GM23248 (cell line): ENCODE measurements around the gene MID1. TPM values are rescaled to one million over a fixed set of nuclear protein-coding genes. Genes with fewer than 3 reads are reported as not detected.

ENCODE experiments used
- DNase-seq: peaks from one replicate; pipeline ENCODE4 v3.0.0-alpha.2; 2015
- H2AFZ ChIP-seq: fragments of 200-600 bp; sonication (generic); 2 replicates; pipeline ENCODE4 v1.6.1; 2016; ENCODE audit warnings: antibody characterized with exemption
- H3F3A ChIP-seq: fragments of 200-600 bp; sonication (generic); 2 replicates; pipeline ENCODE4 v1.6.1; 2016; ENCODE audit warnings: mild to moderate bottlenecking, antibody characterized with exemption, mixed run types; ENCODE audit not compliant: insufficient read depth
- H3K27ac ChIP-seq: fragments of 200-600 bp; sonication (generic); 2 replicates; pipeline ENCODE4 v1.5.1; 2016; ENCODE audit warnings: mild to moderate bottlenecking
- H3K27me3 ChIP-seq: fragments of 200-600 bp; sonication (generic); replicated peaks from 2 replicates; pipeline ENCODE4 v1.6.1; 2016; ENCODE audit warnings: mild to moderate bottlenecking; ENCODE audit not compliant: insufficient read depth
- H3K36me3 ChIP-seq: fragments of 200-600 bp; sonication (generic); 2 replicates; pipeline ENCODE4 v1.6.1; 2016; ENCODE audit warnings: low read depth, mild to moderate bottlenecking
- H3K4me1 ChIP-seq: fragments of 200-600 bp; sonication (generic); 2 replicates; pipeline ENCODE4 v1.6.1; 2016; ENCODE audit warnings: mild to moderate bottlenecking; ENCODE audit not compliant: insufficient read depth
- H3K4me2 ChIP-seq: fragments of 200-600 bp; sonication (generic); one replicate; pipeline ENCODE4 v1.6.1; 2016; ENCODE audit warnings: mild to moderate bottlenecking; ENCODE audit not compliant: unreplicated experiment
- H3K4me3 ChIP-seq: fragments of 200-600 bp; sonication (generic); 2 replicates; pipeline ENCODE4 v1.5.1; 2016; ENCODE audit warnings: mild to moderate bottlenecking
- H3K79me2 ChIP-seq: fragments of 200-600 bp; sonication (generic); 2 replicates; pipeline ENCODE4 v1.6.1; 2016; ENCODE audit warnings: mild to moderate bottlenecking; ENCODE audit not compliant: insufficient read depth
- H3K9ac ChIP-seq: fragments of 200-600 bp; sonication (generic); 2 replicates; pipeline ENCODE4 v1.6.1; 2016; ENCODE audit warnings: mild to moderate bottlenecking
- H3K9me2 ChIP-seq: fragments of 200-600 bp; sonication (generic); 2 replicates; pipeline ENCODE4 v1.6.1; 2016; ENCODE audit warnings: mixed run types, mild to moderate bottlenecking, moderate library complexity; ENCODE audit not compliant: insufficient read depth
- H3K9me3 ChIP-seq: fragments of 200-600 bp; sonication (generic); one replicate; pipeline ENCODE4 v1.6.1; 2017; ENCODE audit warnings: low read depth
- H4K20me1 ChIP-seq: fragments of 200-600 bp; sonication (generic); 2 replicates; pipeline ENCODE4 v1.6.0; 2016; ENCODE audit not compliant: insufficient read depth
- EZH2 ChIP-seq: fragments of 200-600 bp; sonication (generic); IDR thresholded peaks from 2 replicates; pipeline ENCODE4 v1.6.1; 2018; ENCODE audit warnings: antibody characterized with exemption, mild to moderate bottlenecking; ENCODE audit not compliant: insufficient read depth, poor library complexity, severe bottlenecking
- EZH2phosphoT487 ChIP-seq: fragments of 200-600 bp; sonication (generic); IDR thresholded peaks from 2 replicates; pipeline ENCODE4 v1.6.1; 2018; ENCODE audit warnings: antibody characterized with exemption, moderate library complexity, mild to moderate bottlenecking, low read depth; ENCODE audit not compliant: insufficient read depth
- WGBS, 2 experiments: methylation state at CpG; one replicate each; pipeline ENCODE4 v1.1.6; 2015 to 2017; ENCODE audit warnings: low lambda C conversion rate in 2 of 2, low coverage in 1 of 2; ENCODE audit errors: missing lambda C conversion rate in 2 of 2; 5-methylcytosine and 5-hydroxymethylcytosine counted together
- in situ Hi-C: fragments of 300-500 bp; cut with MboI; formaldehyde crosslinking; loops from 2 replicates; pipeline ENCODE4 v1.15.0; 2020
- polyA plus RNA-seq: library from polyadenylated mRNA; unstranded; fragments of >200 nt; fragmentation: Nextera tagmentation; extraction: Ambion mirVana; gene quantifications from 2 replicates; pipeline ENCODE4 v1.2.1, GENCODE V29; 2016
- total RNA-seq: library from RNA; depleted of rRNA; stranded (reverse); fragments of >200 nt; shearing (Covaris generic); gene quantifications from 2 replicates; pipeline ENCODE4 v1.2.3, GENCODE V29; 2014

MID1 gene
- total and polyA plus RNA-seq, 2 experiments from 2014 or later = 5.6 to 5.9 TPM

GRCh38 chrX:10404436-10404835, 215.9 kb downstream of the MID1 start:
- Histone ChIP-seq H3K9ac (no peak overlapping the region), H3K79me2 (no peaks in the 10 kb centered on the region), H3K4me3 (no peak overlapping the region), H3F3A (no peaks in the 10 kb centered on the region), H3K27me3 (no peaks in the 10 kb centered on the region), H3K9me2 (no peaks in the 10 kb centered on the region), H3K9me3 (no peaks in the 10 kb centered on the region), H3K4me1 (no peaks in the 10 kb centered on the region), H4K20me1 (no peaks in the 10 kb centered on the region), H3K27ac (no peak overlapping the region), H3K4me2 (no peak overlapping the region), H3K36me3 (no peaks in the 10 kb centered on the region), H2AFZ (no peak overlapping the region)
- TF ChIP-seq EZH2 (no peak), EZH2phosphoT487 (no peak)
- in situ Hi-C loops = no loop called here
- DNase-seq = peak; percentile 50

DNA sequence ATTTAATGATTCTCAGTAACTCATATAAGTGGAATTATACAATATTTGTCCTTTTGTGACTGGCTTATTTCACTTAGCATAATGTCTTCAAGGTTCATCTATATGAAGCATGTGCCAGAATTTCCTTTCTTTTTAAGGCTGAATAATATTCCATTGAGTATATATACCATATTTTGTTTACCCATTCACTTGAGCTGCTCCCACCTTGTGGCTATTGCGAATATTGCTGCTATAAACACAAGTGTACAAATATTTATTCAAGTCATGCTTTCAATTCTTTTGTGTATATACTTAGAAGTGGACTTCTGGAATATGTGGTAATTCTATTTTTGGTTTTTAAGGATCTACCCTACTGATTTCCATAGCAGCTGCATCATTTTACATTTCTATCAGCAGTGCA, 219.1 kb downstream of the MID1 start:
- Histone ChIP-seq H3K36me3 (no peaks in the 10 kb centered on the region), H3K9me2 (no peaks in the 10 kb centered on the region), H3K79me2 (no peaks in the 10 kb centered on the region), H3K9ac (no peak overlapping the region), H3K9me3 (no peaks in the 10 kb centered on the region), H3K27ac (no peak overlapping the region), H2AFZ (no peak overlapping the region), H3F3A (no peaks in the 10 kb centered on the region), H3K4me2 (no peak overlapping the region), H3K27me3 (no peaks in the 10 kb centered on the region), H4K20me1 (no peaks in the 10 kb centered on the region), H3K4me3 (no peak overlapping the region), H3K4me1 (no peaks in the 10 kb centered on the region)
- 75 to 80% methylated on average over 1 of the region's 1 CpG for WGBS, 2 experiments
- DNase-seq = no peak
- in situ Hi-C loops = no loop called here
- TF ChIP-seq EZH2 (no peak), EZH2phosphoT487 (no peak)

DNA sequence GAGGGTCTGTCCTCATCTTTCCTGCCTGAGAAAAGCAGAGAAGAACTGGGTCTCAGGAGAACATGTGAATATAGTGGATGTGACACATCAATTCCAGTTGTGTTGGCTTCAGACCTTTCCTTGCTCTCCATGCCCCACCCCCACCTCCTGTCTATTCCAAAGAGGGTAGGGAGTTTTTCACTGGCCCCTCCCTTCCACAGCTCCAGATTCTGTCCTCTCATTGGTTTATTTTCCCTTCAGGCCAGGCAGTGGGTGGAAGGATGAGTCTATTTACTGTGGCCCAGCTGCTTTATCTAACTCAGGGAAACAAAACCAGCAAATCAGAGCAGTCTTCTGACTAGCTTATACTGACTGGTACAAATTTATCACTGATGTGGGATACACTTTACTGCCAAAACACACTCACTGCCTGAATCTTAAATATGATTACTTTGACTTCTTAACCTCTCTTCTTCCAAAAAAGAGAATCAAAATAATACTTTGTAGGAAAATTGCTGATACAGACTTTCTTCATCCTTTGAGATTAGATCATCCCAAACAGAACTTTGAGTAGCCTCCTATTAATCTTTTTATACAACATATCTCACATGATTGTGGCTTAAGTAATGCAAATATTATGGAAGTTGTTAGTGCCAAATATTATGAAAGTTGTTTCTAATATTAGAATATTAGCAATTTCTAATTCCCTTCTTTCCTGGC, 221.2 kb downstream of the MID1 start:
- no peak overlapping the region for H3K9ac ChIP-seq
- no peaks in the 10 kb centered on the region for H3K27me3 ChIP-seq
- TF ChIP-seq EZH2phosphoT487 = no peak
- H3K4me1 ChIP-seq = no peaks in the 10 kb centered on the region
- H3K4me2 ChIP-seq = no peak overlapping the region
- H3K9me2 ChIP-seq = no peaks in the 10 kb centered on the region
- no peak overlapping the region for H3K4me3 ChIP-seq
- H3K79me2 ChIP-seq = no peaks in the 10 kb centered on the region
- in situ Hi-C loops = loop anchor here (25.0 kb wide), 1 partner anchor 88 kb away; no protein-coding TSS in a partner anchor
- H3F3A ChIP-seq = no peaks in the 10 kb centered on the region
- H3K27ac ChIP-seq = no peak overlapping the region
- H4K20me1 ChIP-seq = no peaks in the 10 kb centered on the region
- no peak overlapping the region for H2AFZ ChIP-seq
- H3K36me3 ChIP-seq = no peaks in the 10 kb centered on the region
- DNase-seq = no peak
- H3K9me3 ChIP-seq = no peaks in the 10 kb centered on the region

DNA sequence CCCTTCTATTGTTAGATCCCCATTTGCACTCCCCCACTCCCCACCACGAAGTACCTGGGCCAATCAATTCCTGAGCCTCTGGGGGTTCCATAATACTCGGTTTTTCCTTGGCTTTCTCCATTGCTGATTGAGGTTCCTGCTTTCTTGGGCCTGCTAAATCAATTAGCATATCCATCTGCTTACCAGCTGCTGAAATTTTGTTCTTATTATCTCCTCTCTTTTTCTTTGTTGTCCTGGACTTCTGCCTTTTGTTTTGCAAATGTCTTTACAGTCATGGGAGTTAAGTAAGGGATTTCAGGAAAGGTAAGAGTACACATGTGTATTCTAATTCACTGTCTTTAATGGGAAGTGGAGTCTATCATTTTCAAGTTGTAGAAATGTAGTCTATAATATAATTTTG, 222.2 kb downstream of the MID1 start:
- WGBS, 2 experiments = 13 to 19% methylated on average over 2 of the region's 2 CpGs
- Histone ChIP-seq H3K27ac (no peak overlapping the region), H3K9me3 (no peaks in the 10 kb centered on the region), H3K4me1 (no peaks in the 10 kb centered on the region), H3K4me3 (no peak overlapping the region), H3K79me2 (no peaks in the 10 kb centered on the region), H2AFZ (no peak overlapping the region), H3F3A (no peaks in the 10 kb centered on the region), H3K9ac (no peak overlapping the region), H3K36me3 (no peaks in the 10 kb centered on the region), H3K27me3 (no peaks in the 10 kb centered on the region), H4K20me1 (no peaks in the 10 kb centered on the region), H3K4me2 (no peak overlapping the region), H3K9me2 (no peaks in the 10 kb centered on the region)
- TF ChIP-seq EZH2 (no peak), EZH2phosphoT487 (no peak)
- in situ Hi-C loops = loop anchor here (25.0 kb wide), 1 partner anchor 89 kb away; no protein-coding TSS in a partner anchor
- DNase-seq = no peak

- no peak overlapping the region for H3K4me2 ChIP-seq
These were observed 223.0 kb downstream of the MID1 start for GRCh38 chrX:10397349-10397748.

More at GRCh38 chrX:10397349-10397748, 223.0 kb downstream of the MID1 start:
- Histone ChIP-seq H3K79me2 (no peaks in the 10 kb centered on the region), H2AFZ (no peak overlapping the region), H3F3A (no peaks in the 10 kb centered on the region), H3K9me3 (no peaks in the 10 kb centered on the region), H4K20me1 (no peaks in the 10 kb centered on the region), H3K4me3 (no peak overlapping the region), H3K9ac (no peak overlapping the region), H3K27me3 (no peaks in the 10 kb centered on the region), H3K4me1 (no peaks in the 10 kb centered on the region), H3K36me3 (no peaks in the 10 kb centered on the region), H3K9me2 (no peaks in the 10 kb centered on the region), H3K27ac (no peak overlapping the region)
- no peak for DNase-seq
- in situ Hi-C loops = loop anchor here (25.0 kb wide), 1 partner anchor 90 kb away; no protein-coding TSS in a partner anchor
- TF ChIP-seq EZH2phosphoT487 (no peak), EZH2 (no peak)
- WGBS, 2 experiments = 57 to 60% methylated on average over 2 to 3 of the region's 3 CpGs
